HG03196 (cell line): ENCODE data around the gene ZNF526.

ENCODE experiments used
- ATAC-seq: cut with Tn5 transposase; IDR thresholded peaks from one replicate; pipeline ENCODE4 v1.9.1; 2021; ENCODE audit not compliant: unreplicated experiment

ZNF526 gene

DNA sequence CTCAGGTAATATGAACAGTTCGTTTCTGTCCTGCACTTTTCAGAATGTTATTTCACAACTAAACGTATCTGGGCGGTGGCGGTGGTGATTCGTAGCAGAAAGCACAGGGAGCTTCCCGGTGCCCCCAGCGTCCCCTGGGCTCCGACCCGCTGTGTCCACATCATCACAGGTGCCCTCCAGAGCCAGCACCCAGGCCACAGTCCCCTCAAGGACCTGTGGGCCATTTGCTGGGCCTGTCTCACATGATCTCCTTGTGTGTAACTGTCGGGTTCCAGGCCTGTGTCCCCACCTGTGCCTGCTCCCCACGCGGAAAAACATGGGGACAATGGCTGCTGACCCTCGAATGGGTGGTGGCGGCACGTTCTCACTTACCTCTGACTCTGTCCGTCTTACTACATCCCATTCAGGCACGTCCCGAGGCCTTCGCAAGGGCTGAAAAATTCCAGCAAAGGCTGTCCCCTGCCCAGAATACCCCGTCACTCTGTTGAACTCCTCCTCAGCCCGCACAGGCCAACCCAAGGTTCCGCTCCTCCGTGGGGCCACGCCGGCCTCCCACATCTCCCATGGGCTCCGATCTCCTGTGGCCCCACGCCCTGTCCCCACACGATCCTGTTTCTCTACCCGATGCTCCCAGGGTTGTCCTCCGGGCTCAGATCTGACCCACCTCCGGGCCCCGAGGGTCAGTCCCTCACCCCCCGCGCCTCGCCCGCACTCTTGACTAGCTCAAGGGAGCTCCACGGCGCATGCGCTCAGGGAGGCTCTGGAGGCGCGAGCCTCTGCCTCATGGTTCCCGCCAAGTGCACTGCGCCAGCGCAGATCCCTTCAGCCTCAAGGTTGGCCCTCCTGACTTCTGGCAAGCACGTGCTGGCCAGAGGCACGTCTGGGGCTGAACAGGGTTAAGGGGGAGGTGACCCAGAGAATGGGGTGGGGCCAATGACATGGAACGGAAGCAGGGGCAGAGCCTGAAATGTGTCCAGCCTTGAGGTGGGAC is 23.8 kb upstream of the ZNF526 start:
- ATAC-seq = no peak

DNA sequence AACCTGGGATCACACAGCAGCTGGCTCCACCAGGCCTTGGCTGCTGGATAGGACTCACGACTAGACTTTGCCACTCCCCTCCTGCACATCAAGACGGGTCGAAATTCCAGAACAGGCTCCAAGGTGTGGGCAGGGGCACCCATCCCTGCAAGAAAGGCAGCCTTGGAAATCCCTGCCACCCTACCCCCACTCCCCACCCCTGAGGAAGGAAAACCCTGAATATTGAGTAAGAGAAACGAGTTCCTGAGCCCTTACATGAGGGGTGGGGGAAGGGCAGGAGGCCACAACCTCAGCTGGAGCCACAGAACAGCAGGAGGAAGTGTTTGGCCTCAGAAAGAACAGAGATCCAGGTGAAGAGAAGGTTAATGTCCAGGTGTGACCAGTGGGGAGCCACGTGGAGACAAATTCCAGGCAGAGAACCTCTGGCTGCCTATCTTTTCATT is 22.7 kb upstream of the ZNF526 start:
- ATAC-seq = no peak

- ATAC-seq = peak; percentile 42
Measured at GRCh38 chr19:42198676-42199439, 21.3 kb upstream of the ZNF526 start.

GRCh38 chr19:42199440-42200115 is 20.5 kb upstream of the ZNF526 start:
- ATAC-seq = peak; percentile 46

DNA sequence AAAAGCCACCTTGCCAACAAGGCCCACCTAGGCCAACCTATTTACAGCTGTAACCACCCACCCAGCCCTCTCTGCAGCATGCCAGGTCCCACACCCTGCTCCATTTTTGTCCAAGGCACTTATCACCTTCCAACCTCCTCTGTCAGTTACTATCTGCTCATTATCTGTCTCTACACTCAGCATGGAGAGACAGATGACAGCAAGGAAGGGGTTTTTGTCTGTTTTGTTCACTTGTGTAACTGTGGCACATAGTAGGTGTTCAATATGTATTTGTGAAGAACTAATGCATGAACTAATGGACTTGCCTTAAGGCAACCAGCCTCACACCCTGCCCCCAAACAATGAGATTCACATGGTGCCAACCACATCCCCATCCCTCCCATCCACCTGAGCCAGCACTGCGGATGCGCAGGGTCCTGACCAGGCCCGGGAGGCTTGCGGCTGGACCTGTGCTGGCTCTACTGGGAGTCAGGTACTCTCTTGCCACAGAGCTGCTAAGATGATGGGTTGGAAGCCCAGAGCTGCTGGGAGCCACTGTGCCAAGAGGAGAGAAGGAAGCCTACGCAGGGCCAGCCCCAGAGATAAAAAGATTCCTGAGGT is 19.9 kb upstream of the ZNF526 start:
- no peak for ATAC-seq

DNA sequence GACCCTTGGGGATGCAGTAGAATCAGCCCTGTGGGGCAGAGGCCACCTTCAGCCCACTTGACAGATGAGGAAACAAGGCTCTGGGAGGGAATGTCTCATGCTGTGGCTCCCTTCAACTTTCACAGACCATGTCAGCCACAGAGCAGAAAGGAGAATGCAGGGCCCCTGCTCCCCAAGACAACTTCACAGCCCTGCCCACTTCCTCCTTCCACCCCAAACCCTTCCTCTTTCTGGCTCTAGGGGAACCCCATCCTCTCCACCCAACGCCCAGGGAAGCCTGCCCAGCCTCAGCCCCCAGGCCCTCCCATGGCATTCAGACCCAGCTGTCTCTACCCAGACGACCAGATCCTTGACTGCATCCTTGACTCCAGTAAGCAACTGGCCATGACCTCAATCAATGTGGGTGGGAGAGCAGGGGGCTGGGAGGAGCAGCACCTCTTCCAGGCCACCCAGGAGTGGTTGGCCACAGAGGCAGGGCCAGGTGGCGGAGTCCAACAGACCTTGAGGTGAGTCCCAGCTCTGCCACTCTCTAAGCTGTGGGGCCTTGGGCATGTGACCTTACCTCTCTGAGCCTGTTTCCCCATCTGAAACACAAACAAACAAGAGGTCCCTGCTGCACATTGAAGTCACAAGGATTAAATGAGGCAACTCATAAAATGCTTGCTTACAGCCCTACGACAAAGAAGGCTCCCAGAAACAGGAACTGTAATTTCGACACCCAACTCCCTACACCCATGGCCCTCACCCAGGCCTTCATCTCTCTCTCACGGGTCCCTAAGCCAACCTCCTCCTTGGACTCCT is 18.4 kb upstream of the ZNF526 start:
- no peak for ATAC-seq

DNA sequence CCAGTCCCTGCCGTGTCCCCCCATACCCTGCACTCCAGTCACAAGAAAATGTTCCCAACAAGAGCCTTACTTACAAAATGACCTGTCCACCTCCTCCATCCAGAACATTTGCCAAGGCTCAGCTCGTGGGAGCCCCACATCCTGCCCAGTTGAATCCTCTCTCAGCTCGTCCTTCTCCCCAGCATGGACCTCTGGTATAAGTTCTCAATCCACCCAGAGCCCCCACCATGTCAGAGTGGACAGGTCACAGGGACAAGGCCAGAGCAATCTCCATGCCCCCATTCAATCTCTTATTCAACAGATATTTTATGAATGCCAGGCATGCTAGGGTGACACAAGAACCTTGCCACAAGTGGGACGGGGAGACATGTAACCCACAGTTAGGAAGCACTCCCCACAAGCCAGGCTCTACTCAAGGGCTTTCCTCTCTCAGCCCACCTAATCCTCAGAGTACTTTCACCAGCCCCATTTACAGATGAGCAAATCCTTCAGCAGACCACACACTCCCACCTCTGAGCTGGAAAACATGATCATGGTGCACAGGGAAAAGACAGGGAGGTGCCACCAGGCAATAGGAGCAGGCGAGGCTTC is 17.7 kb upstream of the ZNF526 start:
- ATAC-seq = no peak

GRCh38 chr19:42203700-42204099 is 16.4 kb upstream of the ZNF526 start:
- no peak for ATAC-seq

DNA sequence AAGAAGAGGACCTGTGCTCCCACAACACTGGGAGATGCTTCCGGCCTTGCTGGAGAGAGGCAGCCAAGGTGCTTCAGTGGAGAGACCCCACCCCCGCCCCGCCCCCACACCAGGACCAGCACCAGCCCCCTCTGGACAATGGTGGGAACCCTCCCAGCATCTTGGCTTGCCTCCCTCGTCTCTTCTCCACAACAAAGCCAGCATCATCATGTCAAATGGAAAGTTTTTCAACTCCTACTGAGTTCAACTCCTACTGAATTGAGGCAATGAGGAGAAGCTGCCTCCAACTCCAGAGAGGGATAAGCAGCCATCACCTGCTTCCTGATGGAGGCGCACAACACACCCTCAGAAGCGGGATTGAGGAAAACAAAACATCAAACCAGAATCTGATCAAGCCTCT is 15.4 kb upstream of the ZNF526 start:
- no peak for ATAC-seq

DNA sequence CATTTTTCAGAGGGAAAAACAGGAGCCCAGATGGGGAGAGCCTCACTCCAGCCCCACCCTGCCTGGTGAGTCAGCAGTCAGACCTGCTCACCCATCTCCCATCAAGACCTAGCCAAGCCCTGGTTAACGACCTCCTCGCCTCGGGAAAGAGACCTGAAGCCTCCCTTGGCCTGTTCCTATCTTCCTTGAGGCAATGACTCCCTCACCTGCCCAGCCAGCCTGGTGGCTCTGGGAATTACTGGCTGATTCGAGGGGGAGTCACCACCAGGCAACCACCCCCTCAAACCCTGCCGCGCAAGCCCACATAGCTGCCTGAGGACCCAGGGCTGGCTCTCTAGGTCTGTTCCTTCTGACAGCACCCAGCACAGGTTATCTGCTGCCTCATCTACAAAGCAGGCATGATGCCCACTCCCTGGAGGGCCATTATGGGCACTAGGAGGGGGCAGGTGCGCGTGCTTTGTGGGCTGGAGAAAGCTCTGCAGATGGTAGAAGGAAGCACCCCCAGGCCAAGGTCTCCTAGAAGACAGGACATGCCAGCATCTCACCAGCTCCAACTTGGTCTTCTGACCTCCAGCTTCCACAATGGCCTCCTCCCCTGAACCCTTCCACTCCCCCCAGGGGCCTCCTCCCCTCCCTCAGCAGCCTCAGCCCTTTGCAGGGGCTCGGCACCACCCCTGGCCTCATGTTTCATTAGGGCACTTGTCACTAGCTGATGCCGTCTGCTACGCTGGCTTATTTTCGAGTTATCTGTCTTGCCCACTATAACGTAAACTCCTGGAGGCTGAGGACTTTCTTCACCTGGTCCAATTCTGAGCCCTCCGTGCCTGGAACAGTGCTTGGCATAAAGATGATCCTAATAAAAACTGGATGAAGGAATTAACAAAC is 13.0 kb upstream of the ZNF526 start:
- no peak for ATAC-seq

GRCh38 chr19:42207767-42208271 is 12.3 kb upstream of the ZNF526 start:
- no peak for ATAC-seq

DNA sequence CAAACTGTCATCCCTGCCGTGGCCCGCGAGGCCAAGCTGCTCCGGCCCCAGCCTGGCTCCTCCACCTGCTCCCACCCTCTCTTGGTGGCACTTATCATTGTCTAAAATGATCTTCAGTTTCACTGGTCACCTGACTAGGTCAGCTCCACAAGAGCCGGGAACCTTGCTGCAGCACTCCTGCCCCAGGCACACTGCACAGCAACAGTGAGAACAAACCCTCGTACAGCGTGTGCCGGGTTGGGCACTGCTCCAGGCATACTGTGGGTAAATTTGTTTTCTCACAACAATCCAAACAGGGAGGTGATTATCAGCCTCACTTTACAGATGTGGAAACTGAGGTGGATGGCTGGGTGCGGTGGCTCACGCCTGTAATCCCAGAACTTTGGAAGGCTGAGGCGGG is 11.5 kb upstream of the ZNF526 start:
- ATAC-seq = no peak

GRCh38 chr19:42212886-42213285 is 7.2 kb upstream of the ZNF526 start:
- no peak for ATAC-seq

DNA sequence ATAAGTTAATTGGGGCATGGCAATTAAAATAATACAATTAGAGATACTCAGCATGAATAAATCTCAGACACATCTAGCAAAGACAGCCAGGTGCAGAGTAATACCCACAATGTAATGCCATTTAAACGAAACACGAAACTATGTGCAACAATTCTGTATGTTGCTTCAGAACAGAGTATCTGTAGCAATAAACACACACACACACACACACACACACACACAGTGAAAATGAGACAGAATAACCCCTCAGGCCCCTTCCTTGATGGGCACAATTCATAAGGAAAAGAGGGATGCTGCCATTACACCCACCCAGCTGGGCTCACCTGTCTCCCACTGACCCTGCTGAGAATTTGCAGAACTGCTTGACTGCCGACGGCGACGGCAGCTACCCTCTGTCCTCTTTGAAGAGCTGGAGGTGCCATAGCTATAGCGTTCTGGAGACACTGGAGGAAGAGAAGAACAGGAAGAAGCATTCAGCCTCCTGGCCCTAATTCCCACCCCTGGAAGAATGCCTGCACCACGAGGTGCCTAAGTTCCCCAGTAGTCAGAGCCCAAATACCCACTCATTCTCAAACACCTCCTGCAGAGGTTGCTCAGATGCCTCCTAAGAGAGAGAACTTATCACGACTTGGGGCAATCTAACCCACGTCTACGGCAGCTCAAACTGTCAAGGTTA is 5.2 kb upstream of the ZNF526 start:
- no peak for ATAC-seq

DNA sequence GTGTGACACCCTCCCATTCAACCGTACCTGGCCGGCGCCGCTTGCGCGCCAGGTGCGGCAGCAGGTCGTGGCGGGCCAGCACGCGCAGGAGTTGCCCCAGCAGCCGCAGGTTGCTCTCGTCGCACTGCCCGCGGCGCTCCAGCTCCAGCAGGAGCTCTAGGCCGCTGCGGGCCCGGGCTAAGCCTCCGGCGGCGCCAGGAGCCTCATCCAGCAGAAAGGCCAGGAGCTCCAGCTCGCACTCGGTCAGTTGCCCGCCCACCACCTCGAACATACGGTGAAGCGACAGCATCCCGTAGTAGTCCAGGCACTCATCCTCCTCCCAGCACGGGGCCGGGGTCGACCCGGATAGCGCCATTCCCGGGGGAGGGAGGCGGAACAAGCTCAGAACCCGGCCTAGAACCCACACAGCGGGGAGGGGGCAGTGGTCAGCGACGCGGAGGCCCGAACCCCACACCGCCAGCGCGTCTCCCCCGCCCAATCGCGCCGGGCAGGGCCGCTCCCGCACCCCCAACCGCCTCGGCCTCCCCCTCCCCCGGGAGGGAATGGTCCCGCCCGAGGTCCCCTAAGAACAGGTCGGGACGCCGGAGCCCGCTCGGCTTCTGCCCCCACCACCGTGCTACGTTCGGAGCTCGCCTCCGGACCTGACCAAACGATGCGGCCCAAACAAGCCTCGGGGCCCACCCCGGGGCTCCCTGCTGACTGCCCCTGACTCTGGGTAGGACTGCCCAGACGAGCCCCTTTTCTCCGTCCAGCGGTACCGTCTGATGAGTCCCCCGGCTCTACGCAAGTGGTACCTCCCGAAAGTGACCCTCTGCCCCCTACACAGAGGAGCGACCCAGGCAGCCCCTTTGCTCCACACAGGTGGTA is 3.2 kb upstream of the ZNF526 start:
- ATAC-seq = peak; percentile 6

DNA sequence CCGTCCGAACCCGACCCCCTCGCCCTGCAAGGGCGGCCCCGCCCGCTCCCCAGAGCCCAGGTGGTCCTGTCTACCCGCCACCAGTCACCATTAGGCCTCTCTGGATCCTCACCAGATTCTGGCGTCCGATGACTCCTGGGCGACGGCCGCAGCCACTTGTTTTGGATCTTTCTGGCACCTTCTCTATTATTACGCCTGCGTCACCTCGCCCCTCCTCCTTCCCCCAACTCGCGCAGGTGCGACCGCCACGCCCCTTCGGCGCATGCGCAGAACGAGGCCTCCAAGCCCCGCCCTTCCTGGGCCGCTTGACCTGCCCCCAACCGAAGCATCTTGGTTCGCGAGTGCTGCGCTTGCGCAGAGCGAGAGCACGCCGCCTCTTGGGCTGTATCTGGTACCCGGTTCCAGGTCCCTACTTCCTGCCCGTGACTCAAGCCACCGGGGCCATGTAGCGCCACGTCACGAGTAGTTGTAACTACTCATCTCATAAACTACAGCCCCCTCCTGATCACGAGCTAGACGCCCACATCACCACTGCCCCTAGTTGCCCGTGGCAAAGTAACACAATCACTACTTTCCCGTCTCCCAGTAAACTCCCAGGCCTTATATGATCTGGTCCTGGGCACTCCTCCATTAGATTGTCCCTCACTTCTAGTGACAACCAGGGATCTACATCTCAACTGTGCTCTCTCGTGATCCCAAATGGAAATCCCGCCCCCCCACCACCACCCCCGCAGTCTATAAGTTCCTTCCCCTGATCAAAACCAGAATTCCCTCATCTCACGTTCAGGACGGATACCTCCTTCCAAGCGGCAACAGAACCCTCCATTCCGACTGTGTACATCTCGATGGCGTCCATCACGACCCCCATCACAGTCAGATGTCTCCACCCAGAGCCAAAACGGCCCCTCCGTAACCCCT is 2.3 kb upstream of the ZNF526 start, which contains the start of gene DEDD2:
Gene DEDD2 (minus strand): TSS at position 158 of the 918 bp plus-strand sequence. CDS start 670 bp downstream, outside the sequence.
- ATAC-seq = peak; percentile 55
